ENCODE measurements around the gene ZNF662.

DNA sequence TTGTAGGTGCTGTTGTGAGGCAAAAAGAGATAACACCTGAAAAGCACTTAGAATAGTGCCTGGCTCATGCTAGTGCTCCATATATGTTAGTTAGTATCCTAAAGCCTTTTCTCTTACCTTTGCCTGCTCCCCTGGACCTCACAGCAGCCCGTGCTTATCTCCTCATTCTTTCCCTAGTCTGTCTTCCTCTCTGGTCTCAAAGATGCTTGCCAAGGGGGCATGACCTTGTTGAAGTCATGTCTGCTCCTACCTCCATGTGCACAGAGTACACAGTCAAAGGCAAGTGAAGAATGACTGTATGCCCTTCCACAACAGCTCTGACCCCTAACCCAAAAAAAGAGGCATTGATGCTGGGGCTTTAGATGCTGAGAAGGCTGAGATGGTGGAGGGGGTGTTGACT lies 29.5 kb upstream of the ZNF662 start:
- TF ChIP-seq, protein P1, sequence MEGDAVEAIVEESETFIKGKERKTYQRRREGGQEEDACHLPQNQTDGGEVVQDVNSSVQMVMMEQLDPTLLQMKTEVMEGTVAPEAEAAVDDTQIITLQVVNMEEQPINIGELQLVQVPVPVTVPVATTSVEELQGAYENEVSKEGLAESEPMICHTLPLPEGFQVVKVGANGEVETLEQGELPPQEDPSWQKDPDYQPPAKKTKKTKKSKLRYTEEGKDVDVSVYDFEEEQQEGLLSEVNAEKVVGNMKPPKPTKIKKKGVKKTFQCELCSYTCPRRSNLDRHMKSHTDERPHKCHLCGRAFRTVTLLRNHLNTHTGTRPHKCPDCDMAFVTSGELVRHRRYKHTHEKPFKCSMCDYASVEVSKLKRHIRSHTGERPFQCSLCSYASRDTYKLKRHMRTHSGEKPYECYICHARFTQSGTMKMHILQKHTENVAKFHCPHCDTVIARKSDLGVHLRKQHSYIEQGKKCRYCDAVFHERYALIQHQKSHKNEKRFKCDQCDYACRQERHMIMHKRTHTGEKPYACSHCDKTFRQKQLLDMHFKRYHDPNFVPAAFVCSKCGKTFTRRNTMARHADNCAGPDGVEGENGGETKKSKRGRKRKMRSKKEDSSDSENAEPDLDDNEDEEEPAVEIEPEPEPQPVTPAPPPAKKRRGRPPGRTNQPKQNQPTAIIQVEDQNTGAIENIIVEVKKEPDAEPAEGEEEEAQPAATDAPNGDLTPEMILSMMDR (IDR thresholded peaks at IDR 0.05): no peak
- TF ChIP-seq EZH2 (IDR thresholded peaks at IDR 0.05): no peak
- TF ChIP-seq EZH2phosphoT487 (IDR thresholded peaks at IDR 0.05): no peak
